HG02798 (cell line): ENCODE measurements around the gene GALNT7.
A peak's percentile ranks its signal among the peaks of the same experiment; 100 is the strongest.

Experiments used
- ATAC-seq: cut with Tn5 transposase; IDR thresholded peaks from one replicate; pipeline ENCODE4 v1.9.1; 2021; ENCODE audit warnings: mild to moderate bottlenecking; ENCODE audit not compliant: unreplicated experiment, poor library complexity

Gene GALNT7

GRCh38 chr4:173284463-173284862, 115.9 kb downstream of the GALNT7 start:
- no peak for ATAC-seq

GRCh38 chr4:173287486-173287885, 118.9 kb downstream of the GALNT7 start:
- no peak for ATAC-seq

GRCh38 chr4:173288296-173288695, 119.7 kb downstream of the GALNT7 start:
- peak; percentile 69 for ATAC-seq

- ATAC-seq: peak; percentile 3
Observed at GRCh38 chr4:173288698-173289352, 120.2 kb downstream of the GALNT7 start.

GRCh38 chr4:173289353-173289727, 120.7 kb downstream of the GALNT7 start:
- no peak for ATAC-seq

- ATAC-seq: no peak
Observed at GRCh38 chr4:173291899-173292298, 123.3 kb downstream of the GALNT7 start.

GRCh38 chr4:173293663-173294062, 125.1 kb downstream of the GALNT7 start:
- ATAC-seq: no peak

- no peak for ATAC-seq
Observed at GRCh38 chr4:173294444-173294843, 125.8 kb downstream of the GALNT7 start.

GRCh38 chr4:173301518-173302201, 133.0 kb downstream of the GALNT7 start:
- peak; percentile 50 for ATAC-seq

- ATAC-seq: no peak
Observed at GRCh38 chr4:173307778-173308177, 139.2 kb downstream of the GALNT7 start.

- ATAC-seq: no peak
Observed at GRCh38 chr4:173311368-173311767, 142.8 kb downstream of the GALNT7 start.

GRCh38 chr4:173314715-173315114, 146.1 kb downstream of the GALNT7 start:
- ATAC-seq: no peak

GRCh38 chr4:173316060-173316459, 147.4 kb downstream of the GALNT7 start:
- no peak for ATAC-seq

- no peak for ATAC-seq
Observed at GRCh38 chr4:173317004-173317403, 148.4 kb downstream of the GALNT7 start.

GRCh38 chr4:173318240-173318639, 149.6 kb downstream of the GALNT7 start:
- no peak for ATAC-seq

GRCh38 chr4:173318648-173319211, 150.1 kb downstream of the GALNT7 start:
- ATAC-seq: no peak

- no peak for ATAC-seq
Observed at GRCh38 chr4:173319696-173320095, 151.1 kb downstream of the GALNT7 start.

GRCh38 chr4:173325007-173325736, 156.6 kb downstream of the GALNT7 start:
- no peak for ATAC-seq

- no peak for ATAC-seq
Observed at GRCh38 chr4:173328236-173328901, 159.8 kb downstream of the GALNT7 start.

- no peak for ATAC-seq
Observed at GRCh38 chr4:173330590-173330989, 162.0 kb downstream of the GALNT7 start.
